PC-3 (cell line): ENCODE data around the gene SELPLG.

ENCODE experiments used
- CTCF ChIP-seq: fragments of 300-600 bp; sonication (generic); conservative IDR thresholded peaks from 2 replicates; pipeline ENCODE4 v1.5.1; 2017; ENCODE audit warnings: antibody characterized with exemption, low read depth, mild to moderate bottlenecking, low read length
- EZH2phosphoT487 ChIP-seq: fragments of 300-600 bp; sonication (generic); IDR thresholded peaks from 2 replicates; pipeline ENCODE4 v1.6.1; 2018; ENCODE audit warnings: mild to moderate bottlenecking, antibody characterized with exemption, low read length, borderline replicate concordance

GRCh38 chr12:108611884-108612415 is 21.7 kb downstream of the SELPLG start:
- TF ChIP-seq CTCF (peak; percentile 66), EZH2phosphoT487 (no peak)
